GM21381 (cell line): ENCODE measurements around the gene NAV3.
A peak's percentile ranks its signal among the peaks of the same experiment; 100 is the strongest.

Source experiments
- ATAC-seq: cut with Tn5 transposase; IDR thresholded peaks from one replicate; pipeline ENCODE4 v1.9.1; 2021; ENCODE audit warnings: mild to moderate bottlenecking, moderate library complexity; ENCODE audit not compliant: unreplicated experiment

Gene NAV3, protein sequence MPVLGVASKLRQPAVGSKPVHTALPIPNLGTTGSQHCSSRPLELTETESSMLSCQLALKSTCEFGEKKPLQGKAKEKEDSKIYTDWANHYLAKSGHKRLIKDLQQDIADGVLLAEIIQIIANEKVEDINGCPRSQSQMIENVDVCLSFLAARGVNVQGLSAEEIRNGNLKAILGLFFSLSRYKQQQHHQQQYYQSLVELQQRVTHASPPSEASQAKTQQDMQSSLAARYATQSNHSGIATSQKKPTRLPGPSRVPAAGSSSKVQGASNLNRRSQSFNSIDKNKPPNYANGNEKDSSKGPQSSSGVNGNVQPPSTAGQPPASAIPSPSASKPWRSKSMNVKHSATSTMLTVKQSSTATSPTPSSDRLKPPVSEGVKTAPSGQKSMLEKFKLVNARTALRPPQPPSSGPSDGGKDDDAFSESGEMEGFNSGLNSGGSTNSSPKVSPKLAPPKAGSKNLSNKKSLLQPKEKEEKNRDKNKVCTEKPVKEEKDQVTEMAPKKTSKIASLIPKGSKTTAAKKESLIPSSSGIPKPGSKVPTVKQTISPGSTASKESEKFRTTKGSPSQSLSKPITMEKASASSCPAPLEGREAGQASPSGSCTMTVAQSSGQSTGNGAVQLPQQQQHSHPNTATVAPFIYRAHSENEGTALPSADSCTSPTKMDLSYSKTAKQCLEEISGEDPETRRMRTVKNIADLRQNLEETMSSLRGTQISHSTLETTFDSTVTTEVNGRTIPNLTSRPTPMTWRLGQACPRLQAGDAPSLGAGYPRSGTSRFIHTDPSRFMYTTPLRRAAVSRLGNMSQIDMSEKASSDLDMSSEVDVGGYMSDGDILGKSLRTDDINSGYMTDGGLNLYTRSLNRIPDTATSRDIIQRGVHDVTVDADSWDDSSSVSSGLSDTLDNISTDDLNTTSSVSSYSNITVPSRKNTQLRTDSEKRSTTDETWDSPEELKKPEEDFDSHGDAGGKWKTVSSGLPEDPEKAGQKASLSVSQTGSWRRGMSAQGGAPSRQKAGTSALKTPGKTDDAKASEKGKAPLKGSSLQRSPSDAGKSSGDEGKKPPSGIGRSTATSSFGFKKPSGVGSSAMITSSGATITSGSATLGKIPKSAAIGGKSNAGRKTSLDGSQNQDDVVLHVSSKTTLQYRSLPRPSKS (N-terminal part only)

DNA sequence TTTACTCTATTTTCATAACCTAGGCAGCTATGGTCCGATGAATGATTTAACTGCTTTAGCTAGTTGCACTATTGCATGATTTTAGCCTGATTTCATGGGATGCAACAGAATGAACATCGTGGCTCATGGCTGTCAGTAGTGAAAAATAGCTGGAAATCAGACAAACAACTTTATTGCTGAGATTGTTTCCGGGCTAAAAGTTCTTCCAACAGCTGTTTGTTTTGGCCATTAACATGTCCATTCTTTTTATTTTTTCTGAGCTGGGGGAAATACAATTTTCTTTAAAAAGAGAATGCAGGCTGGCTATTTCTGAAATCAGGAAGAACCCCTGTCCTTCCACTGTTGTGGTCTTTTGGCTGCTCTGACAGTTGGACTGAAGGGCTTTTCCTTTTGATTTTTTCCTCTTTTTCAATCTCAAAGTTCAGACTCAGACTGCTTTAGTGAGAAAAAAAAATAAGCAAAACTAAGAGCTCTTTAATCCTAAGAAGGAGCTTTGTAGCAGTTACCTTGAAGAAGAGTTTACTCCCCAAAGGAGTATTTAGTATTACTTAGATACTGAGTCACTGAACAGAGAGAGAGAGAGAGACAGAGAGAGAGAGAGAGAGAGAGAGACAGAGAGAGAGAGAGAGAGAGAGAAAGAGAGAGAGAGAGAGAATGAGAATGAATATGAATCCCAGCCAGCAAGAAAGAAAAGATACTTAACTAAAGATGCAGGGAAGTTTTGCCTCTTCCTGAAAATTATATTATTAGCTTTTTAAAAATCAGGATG, at the start of gene NAV3:
TSS of gene NAV3 (plus strand) at position 312 of the 769 bp plus-strand sequence. CDS start 568 bp downstream, outside the sequence.
- ATAC-seq: no peak

DNA sequence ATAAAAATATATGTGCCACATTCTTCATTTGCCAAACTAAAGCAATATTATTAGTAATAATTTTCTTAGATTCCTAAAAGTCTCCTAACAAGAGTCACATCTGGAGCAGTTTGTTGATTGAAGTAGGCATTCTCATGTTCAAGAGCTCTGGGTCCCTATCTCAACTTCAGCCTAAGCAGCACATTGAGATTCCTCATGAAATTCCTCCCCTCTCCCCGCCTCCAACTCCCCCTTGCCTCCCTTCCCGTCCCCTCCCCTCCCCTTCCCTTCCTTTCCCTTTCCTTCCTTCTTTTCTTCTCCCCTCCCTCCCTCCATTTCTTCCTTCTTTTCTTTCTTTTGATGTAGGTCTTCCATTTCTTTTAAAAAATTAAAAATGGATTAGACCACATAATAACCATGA, 48.7 kb upstream of the NAV3 start:
- ATAC-seq: no peak

DNA sequence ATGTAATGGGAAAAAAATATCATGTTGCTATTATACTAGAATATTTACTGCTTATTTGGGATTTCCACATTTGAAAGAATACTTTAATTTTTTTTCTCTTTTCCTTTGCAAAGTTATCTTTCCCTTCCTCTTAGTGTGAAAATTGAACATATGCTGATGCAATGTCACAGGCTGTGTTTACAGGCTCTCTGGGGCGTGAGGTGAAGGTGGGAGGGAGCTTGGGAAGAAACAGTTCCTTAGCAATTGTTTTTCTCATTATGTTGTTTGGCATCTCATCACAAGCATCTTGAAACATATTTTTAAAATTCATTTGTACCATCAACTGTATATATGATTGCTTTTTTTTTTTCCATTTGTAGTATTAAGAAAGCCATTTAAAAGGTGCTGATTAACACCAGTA, 47.9 kb upstream of the NAV3 start:
- ATAC-seq: no peak

DNA sequence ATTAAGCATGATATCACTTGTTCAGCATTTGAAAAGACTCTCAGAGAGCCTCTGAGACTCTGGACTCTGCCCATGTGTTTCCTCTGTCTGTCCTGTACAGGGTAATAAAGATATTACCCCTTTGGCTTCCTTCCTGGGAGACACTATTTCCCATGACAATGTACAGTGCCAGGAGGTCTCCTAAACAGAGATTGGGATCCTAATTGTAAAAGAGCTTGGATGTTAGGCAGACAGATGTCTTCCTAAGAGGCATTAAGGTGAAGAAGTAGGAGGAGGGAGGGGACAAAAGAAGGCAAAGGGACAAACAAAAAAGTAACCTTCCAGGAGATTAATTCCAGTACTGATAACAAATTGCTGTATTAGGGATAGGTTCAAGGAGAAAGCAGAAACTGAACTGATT, 45.5 kb upstream of the NAV3 start:
- no peak for ATAC-seq

DNA sequence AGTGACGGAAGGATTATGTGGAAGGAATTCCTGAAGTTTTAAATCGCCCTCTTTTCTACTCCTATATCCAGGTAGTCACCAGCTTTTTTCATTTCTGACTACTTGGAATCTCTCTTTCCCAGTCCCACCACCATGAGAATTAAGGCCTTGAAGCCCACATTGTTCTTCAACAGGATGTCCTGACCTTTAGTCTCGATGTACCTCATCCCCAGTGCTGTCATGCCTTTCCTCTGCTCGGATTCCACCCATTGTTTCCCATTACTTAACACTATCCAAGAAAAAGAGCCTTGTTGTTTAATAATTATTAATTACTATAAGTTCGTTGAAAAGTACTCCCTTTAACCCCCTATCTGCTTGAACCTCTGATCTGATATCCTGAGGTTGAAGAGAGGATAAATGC, 44.0 kb upstream of the NAV3 start:
- ATAC-seq: no peak

DNA sequence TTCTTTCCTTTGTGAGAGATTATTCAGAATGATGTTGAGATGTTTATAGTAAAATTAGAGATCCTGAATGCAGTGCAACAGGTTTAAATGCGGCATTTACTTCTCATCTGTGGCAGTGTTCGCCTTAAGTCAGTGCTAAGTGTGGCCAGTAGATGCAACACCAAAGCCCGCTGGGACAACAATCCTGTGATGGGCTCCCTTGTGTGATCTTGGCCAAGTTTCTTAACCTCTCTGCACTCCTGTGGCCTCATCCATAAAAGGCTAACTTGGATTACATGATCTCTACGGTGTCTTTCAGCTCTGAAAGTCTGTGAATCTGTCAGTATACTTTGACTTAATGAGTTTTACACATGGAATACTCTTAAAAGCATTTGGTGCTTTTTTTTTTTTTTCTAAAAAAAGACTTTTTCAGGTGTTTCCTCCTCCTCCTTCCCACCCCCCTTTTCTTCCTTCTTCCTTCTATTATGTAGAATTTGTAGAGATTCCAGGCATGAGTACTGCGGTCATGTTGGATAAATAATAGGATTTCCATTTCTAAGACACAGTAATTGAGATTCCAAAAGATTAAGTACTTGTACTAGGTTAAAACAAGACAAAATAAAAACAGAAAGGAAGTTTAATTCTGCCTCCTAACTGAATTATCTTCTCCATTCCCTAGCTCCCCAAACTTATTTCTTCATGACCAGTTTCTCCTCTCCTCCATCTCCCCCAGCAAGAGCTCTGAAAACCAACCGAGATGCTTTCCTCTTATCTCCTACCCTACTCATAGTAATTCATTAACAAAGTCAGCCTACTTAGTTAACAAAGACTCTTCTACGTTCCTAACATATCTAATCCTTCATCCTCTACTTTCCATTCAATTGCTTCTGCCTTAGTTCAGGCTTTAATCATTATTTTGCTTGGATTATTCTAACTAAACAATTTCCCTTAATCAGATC, 42.2 kb upstream of the NAV3 start:
- ATAC-seq: no peak

DNA sequence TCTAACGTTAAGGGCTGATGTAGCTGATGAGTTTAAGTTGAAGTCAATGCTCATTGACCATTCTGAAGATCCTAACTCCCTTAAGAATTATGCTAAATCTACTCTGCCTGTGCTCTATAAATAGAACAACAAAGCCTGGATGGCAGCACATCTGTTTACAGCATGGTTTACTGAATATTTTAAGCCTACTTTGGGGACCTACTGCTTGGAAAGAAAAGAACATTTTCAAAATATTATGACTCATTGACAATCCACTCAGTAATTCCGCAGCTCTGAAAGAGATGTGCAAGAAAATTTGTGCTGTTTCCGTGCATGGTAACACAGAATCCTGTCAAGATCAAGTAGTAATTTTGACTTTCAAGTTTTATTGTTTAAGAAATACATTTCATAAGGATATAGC, 35.0 kb upstream of the NAV3 start:
- no peak for ATAC-seq

DNA sequence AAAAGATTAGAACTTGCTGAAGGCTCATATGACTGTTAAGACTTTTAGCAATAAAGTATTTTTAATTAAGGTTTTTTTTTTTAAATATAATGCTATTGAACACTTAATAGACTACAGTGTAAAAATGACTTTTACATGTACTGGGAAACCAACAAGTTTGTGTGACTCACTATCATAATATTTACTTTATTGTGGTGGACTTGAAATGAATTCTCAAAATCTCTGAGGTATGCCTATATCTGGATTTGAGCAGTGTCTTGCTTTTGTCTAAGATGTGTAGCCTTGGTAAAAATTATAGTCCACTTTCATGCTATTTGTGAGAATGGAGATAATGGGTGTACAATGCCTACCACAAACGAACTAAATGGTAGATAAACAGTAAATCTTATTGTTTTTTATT, 33.9 kb upstream of the NAV3 start:
- no peak for ATAC-seq

DNA sequence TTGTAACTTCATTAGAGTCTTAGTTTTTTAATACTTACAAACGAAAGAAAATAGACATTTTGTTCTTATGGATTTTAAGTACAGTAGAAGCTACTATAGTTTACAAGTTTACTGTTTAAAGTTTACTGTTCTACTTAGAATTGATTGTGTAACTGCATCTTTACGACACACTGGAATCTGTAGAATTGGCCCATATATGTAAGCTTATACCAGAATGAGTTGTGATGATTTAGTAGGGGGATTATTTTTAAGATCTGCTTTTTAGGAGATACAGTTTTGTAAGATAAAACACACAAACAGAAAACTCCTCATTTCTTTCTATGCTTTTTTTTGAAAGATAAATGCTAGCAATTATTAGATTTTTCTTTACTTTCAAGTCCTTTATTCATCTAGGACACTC, 30.2 kb upstream of the NAV3 start:
- ATAC-seq: no peak

DNA sequence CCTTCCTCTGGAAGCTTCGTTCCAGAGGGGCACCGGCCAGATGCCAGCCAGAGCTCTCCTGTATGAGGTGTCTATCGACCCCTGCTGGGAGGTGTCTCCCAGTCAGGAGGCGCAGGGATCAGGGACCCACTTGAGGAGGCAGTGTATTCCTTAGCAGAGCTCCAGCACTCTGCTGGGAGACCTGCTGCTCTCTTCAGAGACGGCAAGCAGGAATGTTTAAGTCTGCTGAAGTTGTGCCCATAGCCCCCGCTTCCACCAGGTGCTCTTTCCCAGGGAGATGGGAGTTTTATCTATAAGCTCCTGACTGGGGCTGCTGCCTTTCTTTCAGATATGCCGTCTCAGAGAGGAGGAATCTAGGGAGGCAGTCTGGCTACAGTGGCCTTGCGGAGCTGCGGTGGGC, 22.2 kb upstream of the NAV3 start:
- ATAC-seq: no peak

DNA sequence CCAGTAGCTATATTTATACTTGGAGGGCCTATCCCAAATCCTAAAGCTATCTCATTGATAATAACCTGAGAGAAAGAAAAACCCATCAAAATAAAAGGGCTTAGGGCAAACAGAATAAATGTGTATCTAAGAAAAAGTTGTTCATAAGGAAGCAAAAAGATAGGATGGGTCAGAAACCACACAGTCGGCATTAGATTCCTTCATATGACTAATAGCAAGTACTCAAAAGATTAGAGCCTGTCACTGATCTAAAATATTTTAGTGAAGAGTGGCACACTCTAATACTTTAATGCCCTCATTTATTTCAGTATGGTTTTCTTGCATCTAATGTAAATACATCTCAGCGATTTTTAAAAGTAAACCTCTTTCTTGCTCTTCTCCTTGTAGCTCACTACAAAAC, 17.1 kb upstream of the NAV3 start:
- ATAC-seq: no peak

DNA sequence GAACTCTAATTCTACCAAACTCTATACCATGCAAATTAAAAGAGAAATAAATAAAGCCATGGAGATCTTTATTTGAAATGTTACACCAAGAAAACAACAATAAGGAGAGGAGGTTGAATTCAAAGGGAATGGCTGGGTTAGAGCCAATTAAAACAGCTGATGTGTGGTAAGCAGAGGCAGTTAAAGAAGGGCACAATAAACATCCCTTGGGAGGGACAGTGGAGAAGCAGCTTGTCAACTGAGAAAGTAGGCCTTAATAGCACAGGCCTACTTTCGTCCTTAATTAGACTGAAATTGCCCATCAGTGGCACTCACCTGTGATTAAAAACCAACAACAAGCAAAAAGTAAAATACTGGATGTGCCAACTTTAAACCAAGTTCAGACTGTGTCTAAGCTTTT, 16.3 kb upstream of the NAV3 start:
- ATAC-seq: no peak

DNA sequence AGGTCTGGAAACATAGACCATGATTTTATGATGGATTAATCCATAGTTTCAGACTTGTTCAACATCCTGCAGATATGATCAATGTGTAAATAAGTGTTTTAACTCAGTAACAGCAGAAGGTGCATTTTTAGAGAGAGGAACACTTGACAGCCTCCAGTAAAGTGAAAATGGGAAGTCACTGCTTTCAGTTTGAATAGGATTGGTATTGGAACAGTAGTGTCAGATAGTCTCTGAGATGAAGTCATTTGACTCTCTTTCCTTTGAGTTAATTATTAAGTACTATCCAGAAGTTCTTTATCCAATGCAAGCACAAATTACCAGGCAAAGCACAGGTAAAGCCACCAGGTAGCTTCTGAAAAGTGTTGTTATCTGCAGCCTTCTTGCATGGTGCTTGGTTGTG, 14.5 kb upstream of the NAV3 start:
- ATAC-seq: peak; percentile 68

DNA sequence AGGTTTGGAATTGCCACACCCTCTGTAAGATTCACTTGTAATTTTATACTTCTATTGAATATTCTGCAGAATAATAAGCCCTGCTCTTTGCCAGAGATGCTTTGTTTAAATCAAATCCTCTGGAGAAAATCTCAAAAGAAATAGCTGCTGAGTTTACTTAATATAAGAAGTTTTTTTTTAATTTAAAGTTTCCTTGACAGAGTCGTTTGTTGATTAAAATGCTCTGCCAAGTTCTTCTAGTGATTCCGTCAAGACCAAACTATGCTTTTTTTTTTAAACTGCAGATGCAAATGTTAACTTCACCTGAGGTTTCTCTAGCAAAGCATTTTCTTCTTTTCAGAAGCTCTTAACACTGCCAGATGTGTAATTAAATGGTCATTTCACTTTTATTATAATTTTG, 13.4 kb upstream of the NAV3 start:
- ATAC-seq: no peak

DNA sequence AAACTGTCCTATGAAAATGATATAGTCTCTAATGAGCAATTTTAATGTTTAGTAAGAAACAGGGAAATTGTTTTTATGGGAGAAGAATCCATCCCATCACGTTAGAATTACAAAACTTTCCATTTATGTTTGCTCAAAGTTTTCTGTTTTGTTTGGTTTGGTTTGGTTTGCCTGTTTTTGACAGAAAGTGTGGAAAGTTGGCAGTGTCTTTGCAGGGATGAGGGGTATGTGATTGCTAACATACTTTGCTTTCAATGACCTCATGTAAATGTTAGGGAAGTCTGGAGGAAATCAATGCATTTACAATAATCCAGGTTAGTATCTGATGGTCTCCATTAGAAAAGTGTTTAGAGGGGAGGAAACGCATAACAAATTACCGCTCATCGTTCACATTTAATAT, 12.3 kb upstream of the NAV3 start:
- ATAC-seq: no peak

DNA sequence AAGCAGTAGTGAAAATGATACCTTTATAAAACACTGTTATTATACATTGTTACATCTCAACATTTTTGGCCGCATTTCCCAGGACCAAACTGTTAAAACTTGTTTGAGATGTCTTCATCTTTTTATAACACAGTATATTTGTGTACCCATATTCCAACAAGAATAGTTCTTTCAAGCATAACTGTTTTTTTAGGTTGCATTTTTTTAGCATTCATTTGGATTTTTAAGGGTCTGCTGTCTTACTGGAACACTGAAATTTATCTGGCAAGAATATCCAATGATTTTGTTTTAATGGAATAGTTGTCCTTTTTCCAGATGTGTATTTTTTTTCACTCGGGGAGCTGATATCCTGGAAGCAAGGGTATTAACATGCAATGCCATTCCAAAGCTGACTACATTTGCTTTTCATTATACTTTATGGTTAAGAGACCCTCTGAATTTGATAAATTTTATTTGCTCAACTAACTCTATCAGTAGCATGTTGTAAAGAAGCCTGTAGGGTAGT, 8.9 kb upstream of the NAV3 start:
- no peak for ATAC-seq

DNA sequence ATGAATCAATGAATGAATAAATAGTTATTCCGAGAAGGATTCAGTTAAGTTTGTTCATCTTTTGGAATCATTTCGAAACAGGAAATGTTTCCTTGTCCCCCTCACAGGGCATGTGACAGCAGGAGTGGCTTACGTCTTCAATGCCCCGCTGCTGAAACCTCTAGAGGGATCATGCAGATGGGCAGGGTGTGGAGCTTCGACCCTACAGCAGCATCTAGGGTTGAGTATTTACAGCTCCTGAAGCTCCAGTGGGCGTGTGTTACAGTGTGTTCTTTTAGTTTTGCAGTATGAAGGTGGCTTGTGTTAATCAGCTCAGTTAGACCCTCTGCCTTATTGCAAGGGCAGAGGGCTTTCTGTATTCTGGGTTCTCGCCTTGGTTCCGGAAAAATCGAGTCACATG, 2.6 kb downstream of the NAV3 start:
- no peak for ATAC-seq

DNA sequence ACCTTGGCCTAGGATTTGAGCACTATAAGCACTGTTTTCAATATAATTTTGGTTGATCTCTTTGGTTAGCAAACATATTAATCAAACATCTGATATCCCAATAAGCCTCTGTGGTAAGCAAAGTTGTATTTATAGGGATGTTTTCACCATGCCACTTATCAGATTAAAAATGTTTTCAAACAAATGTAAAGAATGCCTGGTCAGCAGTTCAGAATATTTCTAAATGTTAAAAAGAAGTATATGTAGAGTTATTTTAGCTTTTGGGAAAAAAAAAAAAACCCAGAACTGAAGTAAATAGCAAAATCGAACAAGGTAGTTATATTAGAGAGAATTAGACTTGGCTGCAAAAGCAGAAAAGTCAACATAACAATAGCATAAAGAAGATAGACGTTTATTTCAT, 3.9 kb downstream of the NAV3 start:
- ATAC-seq: no peak

DNA sequence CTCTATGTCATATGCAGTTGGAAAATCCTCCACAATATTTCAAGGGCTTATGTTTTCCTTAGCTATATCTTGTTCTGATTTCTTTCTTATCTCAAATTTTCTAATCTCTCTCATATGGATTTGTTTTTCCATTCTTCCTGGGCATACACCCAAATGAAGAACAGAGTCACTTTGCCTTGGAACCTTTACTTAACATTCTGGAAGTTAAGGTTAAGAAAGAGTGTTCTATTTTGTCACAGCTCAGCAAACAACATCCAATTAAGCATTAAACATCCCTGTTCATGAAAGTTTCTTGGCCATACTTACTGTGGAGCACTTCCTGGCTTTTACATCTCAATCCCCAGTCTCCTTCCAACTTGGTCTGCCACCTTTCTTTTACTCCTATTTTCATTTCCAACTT, 5.3 kb downstream of the NAV3 start:
- no peak for ATAC-seq

DNA sequence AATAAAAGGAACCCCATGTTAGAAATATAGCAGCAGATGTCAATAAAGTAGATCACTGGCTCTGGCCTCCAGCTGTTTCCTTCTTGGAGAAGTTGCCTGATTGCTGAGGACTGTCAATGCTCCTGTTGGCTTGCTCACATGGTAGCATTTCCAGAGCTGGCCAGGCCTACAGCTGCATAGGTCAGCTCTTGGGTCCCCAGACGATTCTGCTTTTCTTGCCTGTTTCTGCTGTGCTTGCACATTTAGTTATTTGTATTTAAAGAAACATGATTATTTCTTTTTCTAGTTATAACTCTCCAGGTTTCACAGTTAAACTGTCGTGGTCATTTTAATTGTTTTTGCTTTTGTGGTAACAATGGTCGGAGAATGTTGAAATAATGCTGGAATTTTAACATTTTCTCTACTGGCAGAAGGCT, 7.2 kb downstream of the NAV3 start:
- ATAC-seq: no peak
